Thymus (tissue), 14 donors: ENCODE data around the gene BRCA1. TPM values are rescaled to one million over a fixed set of nuclear protein-coding genes. Genes with fewer than 3 reads are reported as not detected.
"Not testable (repeated sequence)": the region's sequence is repeated elsewhere in the genome, so short reads cannot be mapped to it uniquely, and the experiment has no call there.

ENCODE experiments used
- DNase-seq, 9 donors: peaks; one replicate each; pipeline ENCODE4 v3.0.0-alpha.2; 2013; ENCODE audit warnings: low spot score in 9 of 9, low read depth in 6 of 9, missing footprints in 1 of 9
- H3K27ac ChIP-seq, 2 donors: one replicate each; pipeline ENCODE4 v1.5.1; 2013; ENCODE audit warnings: control low read depth in 1 of 2, low read depth in 1 of 2, low read length in 1 of 2, mild to moderate bottlenecking in 1 of 2, moderate library complexity in 1 of 2
- H3K27me3 ChIP-seq, 2 donors: one replicate each; pipeline ENCODE4 v1.5.1; 2013; ENCODE audit warnings: low read length in 1 of 2; ENCODE audit not compliant: control insufficient read depth in 2 of 2, insufficient read depth in 1 of 2
- H3K36me3 ChIP-seq, 2 donors: one replicate each; pipeline ENCODE4 v1.5.1; 2013; ENCODE audit warnings: low read length in 1 of 2, mild to moderate bottlenecking in 1 of 2, moderate library complexity in 1 of 2; ENCODE audit not compliant: control insufficient read depth in 2 of 2, insufficient read depth in 2 of 2
- H3K4me1 ChIP-seq, 2 donors: one replicate each; pipeline ENCODE4 v1.5.1; 2013; ENCODE audit warnings: low read length in 2 of 2; ENCODE audit not compliant: control insufficient read depth in 2 of 2, insufficient read depth in 2 of 2
- H3K4me3 ChIP-seq, 2 donors: one replicate each; pipeline ENCODE4 v1.5.1; 2013; ENCODE audit warnings: low read length in 2 of 2, control low read depth in 1 of 2, mild to moderate bottlenecking in 1 of 2
- H3K9me3 ChIP-seq, 2 donors: one replicate each; pipeline ENCODE4 v1.5.1; 2013; ENCODE audit warnings: low read length in 1 of 2, mild to moderate bottlenecking in 1 of 2; ENCODE audit not compliant: control insufficient read depth in 2 of 2, insufficient read depth in 1 of 2
- WGBS: extraction: QIAGEN DNeasy Blood & Tissue Kit; methylation state at CpG from one replicate; pipeline ENCODE4 v1.1.7; 2013; 5-methylcytosine and 5-hydroxymethylcytosine counted together
- long read RNA-seq, 10 donors: transcript quantifications; one replicate each; lab custom pipeline, GENCODE V29; 2026
- polyA plus RNA-seq: library from polyadenylated mRNA; stranded (reverse); fragments of 200-250 nt; gene quantifications from one replicate; pipeline ENCODE4 v1.2.3, GENCODE V29; 2013
- total RNA-seq: library from RNA; stranded (reverse); fragments of 120-200 nt; gene quantifications from one replicate; pipeline ENCODE4 v1.2.4, GENCODE V29; 2013
- donor health status: healthy.

The BRCA1 gene
- 23.8 TPM for total RNA-seq
- 2.0 TPM for polyA plus RNA-seq
- long read RNA-seq, donor 1 = 0 reads
- long read RNA-seq, donor 2 = 0 reads
- long read RNA-seq, donor 3, partial matches to known transcripts = 0 of 1 reads
- long read RNA-seq, donor 3, other reads (novel, unspliced or antisense) = 0 of 1 reads
- long read RNA-seq, donor 4, partial matches to known transcripts = 0 of 1 reads
- long read RNA-seq, donor 4, other reads (novel, unspliced or antisense) = 0 of 1 reads
- long read RNA-seq, donor 5, full-length matches to known transcripts = 3 of 83 reads
- long read RNA-seq, donor 5, partial matches to known transcripts = 60 of 83 reads
- long read RNA-seq, donor 5, other reads (novel, unspliced or antisense) = 20 of 83 reads
- long read RNA-seq, donor 6 = 0 reads
- long read RNA-seq, donor 7, full-length matches to known transcripts = 1 of 1 reads
- long read RNA-seq, donor 7, partial matches to known transcripts = 0 of 1 reads
- long read RNA-seq, donor 7, other reads (novel, unspliced or antisense) = 0 of 1 reads
- long read RNA-seq, donor 8 = 0 reads
- long read RNA-seq, donor 9, full-length matches to known transcripts = 2 of 19 reads
- long read RNA-seq, donor 9, partial matches to known transcripts = 8 of 19 reads
- long read RNA-seq, donor 9, other reads (novel, unspliced or antisense) = 9 of 19 reads
- long read RNA-seq, donor 10, full-length matches to known transcripts = 2 of 75 reads
- long read RNA-seq, donor 10, partial matches to known transcripts = 73 of 75 reads
- long read RNA-seq, donor 10, other reads (novel, unspliced or antisense) = 0 of 75 reads

- Histone ChIP-seq H3K27ac (peak within 1 kb of the TSS; percentile 81 to 83), H3K36me3 (peaks cover 0 to 5% of the 10 kb centered on the region in 2 donors), H3K4me3 (peak within 1 kb of the TSS; percentile 63 to 90), H3K4me1 (peaks cover 12 to 17% of the 10 kb centered on the region in 2 donors), H3K27me3 (no peaks in the 10 kb centered on the region), H3K9me3 (no peaks in the 10 kb centered on the region)
- peak; percentile 90 to 99 (median 98) for DNase-seq
- WGBS = 2% methylated on average over 38 of the region's 38 CpGs
Measured at GRCh38 chr17:43125133-43125966, at the start of gene BRCA1. BRCA1 (minus strand) TSS chr17:43125364; CDS start chr17:43124096, 1,268 bp downstream.

GRCh38 chr17:43171586-43172487 is 46.7 kb upstream of the BRCA1 start:
- Histone ChIP-seq H3K4me3 (peak overlapping the region; percentile 70 to 75), H3K4me1 (peaks cover 12 to 24% of the 10 kb centered on the region in 2 donors), H3K9me3 (no peaks in the 10 kb centered on the region), H3K27ac (peak overlapping the region; percentile 97 to 100), H3K27me3 (no peaks in the 10 kb centered on the region), H3K36me3 (peaks cover 7 to 11% of the 10 kb centered on the region in 2 donors)
- 22% methylated on average over 12 of the region's 12 CpGs for WGBS
- peak in 4 of 9 donors; percentile 4 to 49 (median 11) for DNase-seq

- peak within 1 kb of the TSS; percentile 70 to 75 for H3K4me3 ChIP-seq
- peaks cover 5 to 7% of the 10 kb centered on the region in 2 donors for H3K36me3 ChIP-seq
- H3K4me1 ChIP-seq = peaks cover 12 to 24% of the 10 kb centered on the region in 2 donors
- no peaks in the 10 kb centered on the region for H3K9me3 ChIP-seq
- DNase-seq = peak; percentile 97 to 100 (median 99)
- no peaks in the 10 kb centered on the region for H3K27me3 ChIP-seq
- WGBS = under 1% methylated on average over 41 of the region's 41 CpGs
- H3K27ac ChIP-seq = peak within 1 kb of the TSS; percentile 97 to 100
Measured at GRCh38 chr17:43170766-43171585, 45.8 kb upstream of the BRCA1 start, which contains the start of gene NBR1. NBR1 (plus strand) TSS chr17:43171214; CDS start chr17:43175800, 4,586 bp downstream.

- DNase-seq = peak; percentile 82 to 96 (median 91)
- WGBS = under 1% methylated on average over 27 of the region's 27 CpGs
- no peaks in the 10 kb centered on the region for H3K9me3 ChIP-seq
- peaks cover 12 to 24% of the 10 kb centered on the region in 2 donors for H3K4me1 ChIP-seq
- peaks cover under 1 to 4% of the 10 kb centered on the region in 2 donors for H3K36me3 ChIP-seq
- peak overlapping the region; percentile 70 to 75 for H3K4me3 ChIP-seq
- H3K27me3 ChIP-seq = no peaks in the 10 kb centered on the region
- H3K27ac ChIP-seq = peak overlapping the region; percentile 97 to 100
Measured at GRCh38 chr17:43170140-43170765, 45.1 kb upstream of the BRCA1 start.

- peak overlapping the region; percentile 70 to 75 for H3K4me3 ChIP-seq
- DNase-seq = peak in 3 of 9 donors; percentile 4 to 20 (median 15)
- under 1% methylated on average over 29 of the region's 29 CpGs for WGBS
- H3K36me3 ChIP-seq = peaks cover 0 to 4% of the 10 kb centered on the region in 2 donors
- H3K4me1 ChIP-seq = peaks cover 12 to 24% of the 10 kb centered on the region in 2 donors
- H3K9me3 ChIP-seq = no peaks in the 10 kb centered on the region
- peak overlapping the region; percentile 62 to 97 for H3K27ac ChIP-seq
- H3K27me3 ChIP-seq = no peaks in the 10 kb centered on the region
Measured at GRCh38 chr17:43169561-43170139, 44.5 kb upstream of the BRCA1 start.

GRCh38 chr17:43165971-43166370 is 40.8 kb upstream of the BRCA1 start:
- not testable (repeated sequence) for H3K36me3 ChIP-seq, H3K4me3 ChIP-seq, H3K27me3 ChIP-seq, H3K9me3 ChIP-seq, H3K27ac ChIP-seq, DNase-seq
- H3K4me1 ChIP-seq = peaks cover 4 to 11% of the 10 kb centered on the region in 2 donors

GRCh38 chr17:43159957-43160356 is 34.8 kb upstream of the BRCA1 start:
- not testable (repeated sequence) for H3K27ac ChIP-seq

More at GRCh38 chr17:43159957-43160356, 34.8 kb upstream of the BRCA1 start:
- not testable (repeated sequence) for H3K9me3 ChIP-seq, DNase-seq, H3K4me1 ChIP-seq, H3K27me3 ChIP-seq, H3K4me3 ChIP-seq, H3K36me3 ChIP-seq
- WGBS = 98% methylated on average over 8 of the region's 8 CpGs
